Vagina (tissue), 2 donors: ENCODE results near the gene BCL6.

Experiments
- POLR2A ChIP-seq, 2 donors: fragments of 450-650 bp; IDR thresholded peaks; one replicate each; pipeline ENCODE4 v1.6.1; 2017; ENCODE audit warnings: antibody characterized with exemption in 2 of 2, mild to moderate bottlenecking in 2 of 2, moderate library complexity in 2 of 2
- POLR2AphosphoS5 ChIP-seq, 2 donors: sonication (generic); formaldehyde crosslinking; IDR thresholded peaks; one replicate each; pipeline ENCODE4 v1.9.0; 2017; ENCODE audit warnings: antibody characterized with exemption in 2 of 2, mild to moderate bottlenecking in 2 of 2, low read depth in 1 of 2; ENCODE audit not compliant: insufficient read depth in 1 of 2
- TF ChIP-seq, protein P1 (sequence below), 3 experiments: fragments of 450-650 bp in 2 of 3; fragments of 200-600 bp in 1 of 3; sonication (generic) in 1 of 3; IDR thresholded peaks; one replicate each; pipeline ENCODE4 v1.5.1; 2017 to 2019; ENCODE audit warnings: antibody characterized with exemption in 3 of 3, mild to moderate bottlenecking in 2 of 3, moderate library complexity in 2 of 3

DNA sequence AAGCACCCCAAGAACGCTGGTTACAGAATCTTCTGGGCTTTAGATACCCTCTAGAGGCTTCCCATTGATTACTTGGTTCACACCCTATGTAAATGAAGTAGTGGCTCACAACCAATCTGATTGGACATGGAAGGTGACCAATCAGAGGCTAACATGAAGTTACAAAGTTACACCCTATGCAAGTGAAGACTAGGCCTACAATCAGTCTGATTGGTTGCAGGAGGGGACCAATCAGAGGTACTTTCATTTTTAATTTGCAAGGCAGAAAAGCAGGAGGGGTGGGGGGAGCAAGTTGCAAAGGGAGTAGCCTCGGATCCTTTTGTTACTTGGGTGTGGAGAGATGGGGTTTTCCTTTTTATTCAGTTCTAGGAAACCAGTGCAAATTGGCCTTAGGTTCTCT lies 31.8 kb downstream of the BCL6 start:
- TF ChIP-seq, protein P1, sequence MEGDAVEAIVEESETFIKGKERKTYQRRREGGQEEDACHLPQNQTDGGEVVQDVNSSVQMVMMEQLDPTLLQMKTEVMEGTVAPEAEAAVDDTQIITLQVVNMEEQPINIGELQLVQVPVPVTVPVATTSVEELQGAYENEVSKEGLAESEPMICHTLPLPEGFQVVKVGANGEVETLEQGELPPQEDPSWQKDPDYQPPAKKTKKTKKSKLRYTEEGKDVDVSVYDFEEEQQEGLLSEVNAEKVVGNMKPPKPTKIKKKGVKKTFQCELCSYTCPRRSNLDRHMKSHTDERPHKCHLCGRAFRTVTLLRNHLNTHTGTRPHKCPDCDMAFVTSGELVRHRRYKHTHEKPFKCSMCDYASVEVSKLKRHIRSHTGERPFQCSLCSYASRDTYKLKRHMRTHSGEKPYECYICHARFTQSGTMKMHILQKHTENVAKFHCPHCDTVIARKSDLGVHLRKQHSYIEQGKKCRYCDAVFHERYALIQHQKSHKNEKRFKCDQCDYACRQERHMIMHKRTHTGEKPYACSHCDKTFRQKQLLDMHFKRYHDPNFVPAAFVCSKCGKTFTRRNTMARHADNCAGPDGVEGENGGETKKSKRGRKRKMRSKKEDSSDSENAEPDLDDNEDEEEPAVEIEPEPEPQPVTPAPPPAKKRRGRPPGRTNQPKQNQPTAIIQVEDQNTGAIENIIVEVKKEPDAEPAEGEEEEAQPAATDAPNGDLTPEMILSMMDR (IDR thresholded peaks at IDR 0.05): no peak
- TF ChIP-seq POLR2A (IDR thresholded peaks at IDR 0.05) (no peak), POLR2AphosphoS5 (IDR thresholded peaks at IDR 0.05; ENCODE audit: insufficient read depth in 1 of 2, low read depth in 1 of 2) (no peak)
